HK-2 (cell line): ENCODE data around the gene RASA4B.
"Not testable (repeated sequence)": the region's sequence is repeated elsewhere in the genome, so short reads cannot be mapped to it uniquely, and the experiment has no call there.

Experiments used
- DNase-seq: peaks from one replicate; pipeline ENCODE4 v3.0.0-alpha.2; 2018; ENCODE audit not compliant: unreplicated experiment

RASA4B gene

DNA sequence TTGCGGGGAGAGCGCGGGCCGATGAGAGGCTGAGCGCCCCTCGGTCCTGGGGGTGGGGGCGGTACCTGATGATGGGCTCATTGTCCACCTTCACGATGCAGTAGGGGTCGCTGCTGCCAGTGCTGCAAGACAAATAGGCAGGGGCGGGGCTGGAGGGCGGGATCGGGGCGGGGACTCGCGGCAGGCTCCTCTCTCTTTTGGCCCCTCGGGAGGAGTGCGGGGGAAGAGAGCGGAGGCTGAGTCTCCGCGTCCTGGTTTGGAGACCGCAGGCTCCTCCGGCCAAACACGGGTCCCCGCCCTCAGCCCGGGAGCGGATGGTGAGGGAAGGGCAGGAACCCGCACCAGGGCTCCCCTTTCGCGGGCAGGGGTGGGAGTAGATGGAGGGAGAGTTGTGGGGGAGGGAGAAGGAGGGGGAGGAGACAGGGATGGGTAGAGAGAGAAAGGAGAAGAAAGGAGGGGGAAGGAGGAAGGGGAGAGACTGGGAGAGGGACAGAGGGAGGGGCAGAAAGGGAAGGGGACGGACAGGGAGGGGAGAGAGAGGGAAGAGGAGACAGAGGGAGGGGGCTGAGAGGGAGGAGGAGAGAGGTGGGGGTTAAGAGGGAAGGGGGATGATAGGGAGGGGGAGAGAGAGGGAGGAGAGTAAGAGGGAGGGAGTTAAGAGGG is 5.6 kb downstream of the RASA4B start:
- DNase-seq: not testable (repeated sequence)

- not testable (repeated sequence) for DNase-seq
These were observed 7.0 kb downstream of the RASA4B start for GRCh38 chr7:102510575-102510974.

DNA sequence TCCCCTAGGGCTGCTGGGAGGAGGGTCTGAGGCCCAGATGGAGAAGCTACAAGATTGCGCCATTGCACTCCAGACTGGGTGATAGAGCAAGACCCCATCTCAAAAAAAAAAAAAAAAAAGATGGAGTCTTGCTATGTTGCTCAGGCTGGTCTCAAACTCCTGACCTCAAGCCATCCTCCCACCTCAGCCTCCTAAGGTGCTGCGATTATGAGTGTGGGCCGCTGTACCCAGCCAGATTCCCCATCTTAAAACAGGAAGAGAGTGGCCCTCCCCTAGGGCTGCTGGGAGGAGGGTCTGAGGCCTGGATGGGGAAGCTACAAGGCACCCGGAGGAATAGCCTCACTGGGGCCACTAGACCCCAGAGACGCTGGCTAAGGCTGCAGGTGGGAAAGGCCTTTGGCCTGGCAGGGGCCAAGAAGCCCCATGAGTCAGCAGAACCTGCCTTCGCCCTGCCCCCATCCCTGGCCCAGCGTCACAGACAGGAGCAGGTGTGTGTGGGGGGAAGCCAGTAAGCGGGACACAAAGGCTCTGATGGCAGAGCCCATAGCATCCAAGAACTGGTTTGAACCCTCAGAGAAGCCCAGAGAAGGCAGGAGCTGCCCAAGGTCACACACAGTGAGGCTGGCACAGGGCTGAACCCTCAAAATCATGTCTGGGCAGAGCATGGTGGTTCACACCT is 10.0 kb downstream of the RASA4B start:
- not testable (repeated sequence) for DNase-seq

DNA sequence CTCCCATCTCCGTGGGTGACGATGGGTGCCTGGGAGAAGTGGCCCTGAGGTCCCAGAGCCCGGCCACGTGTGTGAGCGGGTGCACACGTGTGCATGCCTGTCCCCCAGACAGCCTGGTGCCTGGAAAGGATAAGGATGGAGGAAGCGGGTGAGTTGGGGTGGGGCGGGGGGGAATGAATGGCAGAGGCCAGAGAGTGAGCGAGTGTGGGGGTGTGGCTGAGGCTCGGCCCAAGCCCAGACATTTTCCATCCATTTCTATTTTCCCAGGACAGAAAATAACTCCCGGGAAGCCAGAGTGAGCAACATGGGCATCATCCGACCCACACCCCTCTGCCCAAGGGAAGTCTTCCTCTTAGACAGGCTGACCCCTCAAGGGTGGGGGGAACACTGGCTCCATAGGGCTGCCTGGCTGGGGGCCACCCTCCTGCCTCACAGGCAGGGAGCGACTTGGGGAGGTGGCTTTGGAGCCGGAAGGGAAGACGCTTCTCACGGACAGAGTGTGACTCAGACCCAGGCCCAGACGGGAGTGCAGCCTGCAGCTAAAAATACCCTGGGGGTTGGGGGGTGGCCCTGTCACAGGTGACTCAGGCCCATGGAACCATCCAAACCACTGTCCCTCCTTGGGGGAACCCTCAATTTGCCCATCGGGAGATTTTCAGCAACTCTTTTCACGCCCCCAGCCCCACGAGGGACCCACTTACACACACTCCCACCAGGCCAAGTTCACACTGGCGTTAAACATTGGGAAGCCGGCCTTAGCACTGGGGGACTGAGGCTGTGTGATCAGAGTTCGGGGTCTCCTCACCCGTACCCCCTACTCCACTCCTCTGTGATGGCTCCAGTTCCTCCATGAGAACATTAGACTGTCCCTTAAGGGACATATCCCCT is 12.0 kb downstream of the RASA4B start:
- DNase-seq: not testable (repeated sequence)

DNA sequence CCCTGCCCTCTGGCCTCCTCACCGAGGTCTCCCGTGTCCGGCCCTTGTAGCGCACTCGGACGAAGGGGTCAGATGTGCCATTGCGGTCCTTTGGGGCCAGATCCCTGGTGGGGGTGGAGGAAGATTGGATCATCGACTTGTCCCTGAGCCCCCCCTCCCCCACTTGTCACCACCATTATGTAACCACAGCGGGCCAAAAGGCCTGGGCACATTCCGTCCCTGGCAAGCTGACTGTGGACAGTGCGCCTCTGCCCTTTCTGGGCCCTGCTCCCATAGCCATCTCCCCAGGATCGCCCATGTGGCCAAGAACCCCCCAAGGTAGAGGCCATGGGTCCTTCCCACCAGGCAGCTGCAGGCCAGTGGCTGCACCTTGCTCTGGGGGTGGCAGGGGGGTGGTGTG is 14.4 kb downstream of the RASA4B start:
- not testable (repeated sequence) for DNase-seq

- not testable (repeated sequence) for DNase-seq
These were observed 19.3 kb downstream of the RASA4B start for GRCh38 chr7:102498321-102498720.

GRCh38 chr7:102497308-102497707 is 20.3 kb downstream of the RASA4B start:
- DNase-seq: not testable (repeated sequence)

GRCh38 chr7:102496861-102497260 is 20.7 kb downstream of the RASA4B start:
- not testable (repeated sequence) for DNase-seq

GRCh38 chr7:102494473-102495149 is 23.0 kb downstream of the RASA4B start:
- not testable (repeated sequence) for DNase-seq

GRCh38 chr7:102494026-102494425 is 23.6 kb downstream of the RASA4B start:
- not testable (repeated sequence) for DNase-seq

DNA sequence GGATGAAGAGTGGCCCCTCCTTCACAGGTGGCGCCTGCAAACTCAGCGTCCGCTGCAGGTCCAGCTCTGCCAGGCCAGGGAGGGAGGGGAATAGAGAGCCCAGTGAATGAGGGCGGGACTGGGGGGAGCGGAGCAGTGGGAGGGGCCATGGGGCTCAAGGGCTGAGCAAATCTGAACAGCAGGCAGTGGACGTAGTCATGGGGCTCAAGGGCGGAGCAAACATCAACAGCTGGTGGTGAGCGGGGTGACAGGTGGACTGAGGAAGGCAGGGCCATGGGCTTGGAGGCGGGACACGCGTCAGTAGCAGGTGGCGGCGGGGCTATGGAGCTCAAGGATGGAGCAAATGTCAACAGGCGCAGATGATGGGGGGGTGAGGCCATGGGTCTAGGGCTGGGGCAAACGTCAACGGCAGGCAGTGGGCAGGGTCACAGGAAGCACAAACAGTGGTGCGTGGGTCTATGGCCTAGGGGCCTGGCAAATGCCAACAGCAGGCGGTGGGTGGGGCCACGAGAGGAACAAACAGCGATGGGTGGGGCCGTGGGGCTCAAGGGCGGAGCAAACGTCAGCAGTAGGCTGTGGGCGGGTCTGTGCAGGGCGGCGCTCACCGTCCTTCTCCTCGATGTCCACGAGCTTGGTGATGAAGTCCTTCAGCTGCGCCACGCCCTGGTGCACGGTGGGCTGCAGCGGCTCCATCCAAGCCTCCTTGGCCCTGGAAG is 24.2 kb downstream of the RASA4B start:
- not testable (repeated sequence) for DNase-seq

GRCh38 chr7:102490529-102491075 is 27.0 kb downstream of the RASA4B start:
- DNase-seq: not testable (repeated sequence)

DNA sequence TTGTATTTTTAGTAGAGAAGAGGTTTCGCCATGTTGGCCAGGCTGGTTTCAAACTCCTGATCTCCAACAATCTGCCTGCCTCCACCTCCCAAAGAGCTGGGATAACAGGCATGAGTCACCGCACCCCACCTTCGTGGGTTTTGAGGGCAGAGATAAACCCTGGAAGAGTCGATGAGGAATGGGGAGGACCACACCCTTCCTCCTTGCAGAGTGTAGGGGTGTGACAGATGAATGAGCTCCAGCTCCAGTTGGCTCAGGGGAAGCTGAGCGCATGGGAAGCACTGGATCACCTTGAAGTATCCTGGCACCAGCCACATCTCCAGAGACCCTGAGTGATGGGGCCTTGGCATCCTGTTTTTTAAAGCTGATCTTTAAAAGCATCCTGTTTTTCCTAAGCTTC is 33.3 kb downstream of the RASA4B start:
- DNase-seq: not testable (repeated sequence)

GRCh38 chr7:102481962-102482361 is 35.6 kb downstream of the RASA4B start:
- not testable (repeated sequence) for DNase-seq

DNA sequence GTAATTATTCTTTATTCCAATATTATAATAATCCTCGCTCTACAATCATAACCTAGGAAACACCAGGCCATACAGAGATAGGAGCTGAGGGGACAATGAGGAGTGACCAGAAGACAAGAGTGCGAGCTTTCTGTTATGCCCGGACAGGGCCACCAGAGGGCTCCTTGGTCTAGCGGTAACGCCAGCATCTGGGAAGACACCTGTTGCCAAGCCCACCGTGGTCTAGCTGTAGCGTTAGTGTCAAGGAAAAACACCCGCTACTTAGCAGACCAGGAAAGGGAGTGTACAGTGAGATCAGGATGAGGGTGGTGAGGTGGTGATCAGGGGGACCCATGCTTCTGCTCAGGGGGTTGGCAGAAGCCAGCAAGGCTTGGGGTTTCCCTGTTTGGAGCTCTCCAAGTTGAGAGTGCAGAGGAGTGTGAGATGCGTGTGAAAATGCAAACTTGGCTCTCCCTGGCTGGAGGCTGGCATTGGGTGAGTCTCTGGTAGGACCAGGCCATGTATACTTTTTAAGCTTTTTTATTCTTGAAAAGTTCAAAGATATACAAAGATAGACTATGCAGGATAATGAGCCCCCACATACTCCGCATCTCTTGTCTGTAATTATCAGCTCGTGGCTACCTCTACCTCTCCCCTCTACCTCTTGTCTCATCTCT is 37.5 kb downstream of the RASA4B start:
- DNase-seq: not testable (repeated sequence)

DNA sequence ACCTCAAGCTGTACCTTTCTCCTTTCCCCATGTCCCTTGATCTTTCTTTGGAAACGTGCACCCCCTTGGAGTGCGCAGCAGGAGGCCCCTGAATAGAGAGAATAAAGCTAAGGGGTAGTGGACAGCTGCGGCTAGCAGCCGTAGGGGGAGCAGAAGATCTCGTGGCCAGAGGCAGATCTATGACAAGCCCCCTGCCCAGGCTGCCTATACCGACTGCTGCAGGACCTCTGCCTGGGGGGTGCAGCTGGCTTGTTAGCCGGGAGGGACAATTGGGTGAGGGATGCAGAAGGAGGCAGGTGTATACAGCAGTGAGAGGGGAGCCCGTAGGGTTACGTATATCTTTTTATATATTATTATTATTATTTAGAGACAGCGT is 38.4 kb downstream of the RASA4B start:
- DNase-seq: not testable (repeated sequence)

DNA sequence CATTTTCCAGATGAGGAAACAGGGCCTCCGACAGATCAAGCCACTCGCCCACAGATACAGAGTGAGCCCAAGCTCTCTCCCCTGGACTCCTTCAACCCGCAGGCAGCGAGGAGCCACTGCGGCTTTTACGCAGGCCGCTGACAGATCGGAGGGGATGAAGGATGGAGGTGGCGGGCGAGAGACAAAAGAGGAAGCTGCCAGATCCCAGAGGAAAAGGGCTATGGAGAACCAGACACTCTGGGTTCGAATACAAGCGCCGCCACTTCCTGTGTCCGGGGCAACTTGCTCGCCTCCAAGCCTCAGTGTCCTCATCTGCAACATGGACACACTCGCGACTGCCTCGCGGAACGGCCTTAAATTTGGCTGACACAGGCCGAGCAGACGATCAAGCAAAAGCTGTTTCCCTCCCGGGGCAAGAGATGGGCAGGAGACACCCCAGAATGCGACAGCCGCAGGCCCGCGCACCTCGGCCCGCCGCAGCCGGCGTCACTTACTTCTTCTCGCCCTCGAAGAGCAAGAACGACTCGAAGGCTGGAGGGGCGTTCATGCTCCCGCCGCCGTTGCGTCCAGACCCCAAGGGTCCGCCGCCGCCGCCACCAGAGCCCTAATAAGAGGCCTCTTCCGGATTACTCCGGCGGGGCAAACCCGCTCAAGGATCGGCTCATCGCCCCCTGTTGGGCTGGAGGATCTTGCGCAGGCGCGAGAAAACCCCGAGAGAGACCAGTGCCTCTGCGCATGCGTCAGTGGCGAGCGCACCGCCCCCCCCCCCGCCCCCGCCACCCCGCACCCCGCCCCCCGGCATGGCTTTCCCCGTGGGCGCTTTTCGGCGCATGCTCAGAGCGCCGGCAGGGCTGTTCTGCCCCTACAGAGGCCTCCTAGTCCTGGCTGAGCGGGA is 39.0 kb downstream of the RASA4B start, which contains the start of gene POLR2J:
TSS of gene POLR2J (minus strand) at position 609 of the 895 bp plus-strand sequence. CDS start at position 547, 62 bp downstream.
- DNase-seq: peak; percentile 71

GRCh38 chr7:102474736-102475435 is 42.7 kb downstream of the RASA4B start:
- DNase-seq: not testable (repeated sequence)
